ENCODE measurements around the gene IKBKG. TPM values are rescaled to one million over a fixed set of nuclear protein-coding genes. Genes with fewer than 3 reads are reported as not detected.
A peak's percentile ranks its signal among the peaks of the same experiment; 100 is the strongest.

IKBKG gene
- total and polyA plus RNA-seq, 2 of the 8 experiments (the other 6 are each of a cell fraction or from before 2014, with no cell fraction given): 17.5 to 18.1 TPM

GRCh38 chrX:154546354-154547244 lies 821 bp upstream of the IKBKG start, which contains the start of gene G6PD (continued):
- TF ChIP-seq CHD7 (IDR thresholded peaks at IDR 0.05; ENCODE audit: insufficient replicate concordance, low read length) (no peak), SP4 (IDR thresholded peaks at IDR 0.05; ENCODE audit: low read length) (no peak), EGR1 (IDR thresholded peaks at IDR 0.05; ENCODE audit: borderline replicate concordance, low read depth, low read length) (0 out of 2 replicates have a peak, but pooled peaks have one; percentile 29), FOSL1 (IDR thresholded peaks at IDR 0.05; ENCODE audit: insufficient read depth, low read depth, low read length) (no peak), ATF3 (IDR thresholded peaks at IDR 0.05; ENCODE audit: insufficient read depth, low read depth, low read length) (no peak), SP1 (IDR thresholded peaks at IDR 0.05; ENCODE audit: low read depth, low read length) (no peak), NRF1 (IDR thresholded peaks at IDR 0.05; ENCODE audit: low read depth, low read length) (no peak), POU5F1 (IDR thresholded peaks at IDR 0.05; ENCODE audit: low read depth, low read length) (no peak), SUZ12 (IDR thresholded peaks at IDR 0.05; ENCODE audit: low read length) (no peak)

All from H1 (cell line).